GM06990 (cell line): ENCODE results near the gene DISC1.

Experiments
- DNase-seq: peaks from one replicate; pipeline ENCODE4 v3.0.0-alpha.2; 2011; ENCODE audit not compliant: insufficient read length; ENCODE audit errors: extremely low read depth
- H3K27me3 ChIP-seq: replicated peaks from 2 replicates; pipeline ENCODE4 v1.6.0; 2011; ENCODE audit warnings: low read length; ENCODE audit not compliant: control insufficient read depth, insufficient read depth
- H3K36me3 ChIP-seq: 2 replicates; pipeline ENCODE4 v1.5.1; 2011; ENCODE audit warnings: low read length; ENCODE audit not compliant: control insufficient read depth, insufficient read depth
- H3K4me3 ChIP-seq: replicated peaks from 2 replicates; pipeline ENCODE4 v1.5.1; 2011; ENCODE audit warnings: low read depth, mild to moderate bottlenecking, control low read depth, low read length
- CTCF ChIP-seq: IDR thresholded peaks from 2 replicates; pipeline ENCODE4 v1.5.1; 2011; ENCODE audit warnings: low read length, control low read depth, mild to moderate bottlenecking, inconsistent platforms; ENCODE audit not compliant: insufficient read depth, poor library complexity, severe bottlenecking

The DISC1 gene

GRCh38 chr1:231774719-231775335 lies 148.2 kb downstream of the DISC1 start:
- TF ChIP-seq CTCF: no peak
- H3K36me3 ChIP-seq: no peaks in the 10 kb centered on the region
- no peak for DNase-seq
- no peak overlapping the region for H3K4me3 ChIP-seq
- H3K27me3 ChIP-seq: no peaks in the 10 kb centered on the region; the same call in 1 of the 2 replicates

GRCh38 chr1:231776010-231776756 lies 149.6 kb downstream of the DISC1 start:
- H3K4me3 ChIP-seq: no peak overlapping the region
- TF ChIP-seq CTCF: no peak
- no peaks in the 10 kb centered on the region for H3K36me3 ChIP-seq
- no peaks in the 10 kb centered on the region; the same call in 1 of the 2 replicates for H3K27me3 ChIP-seq
- DNase-seq: no peak

- Histone ChIP-seq H3K27me3 (no peaks in the 10 kb centered on the region; the same call in 1 of the 2 replicates), H3K4me3 (no peak overlapping the region), H3K36me3 (no peaks in the 10 kb centered on the region)
- no peak for DNase-seq
- TF ChIP-seq CTCF: no peak
Observed at GRCh38 chr1:231776757-231777062, 150.1 kb downstream of the DISC1 start.

GRCh38 chr1:231778009-231778719 lies 151.6 kb downstream of the DISC1 start:
- no peaks in the 10 kb centered on the region; the same call in 1 of the 2 replicates for H3K27me3 ChIP-seq
- H3K4me3 ChIP-seq: no peak overlapping the region
- no peak for DNase-seq
- H3K36me3 ChIP-seq: no peaks in the 10 kb centered on the region
- TF ChIP-seq CTCF: no peak

GRCh38 chr1:231779081-231779480 lies 152.5 kb downstream of the DISC1 start:
- no peak for TF ChIP-seq CTCF
- DNase-seq: no peak
- H3K4me3 ChIP-seq: no peak overlapping the region
- no peaks in the 10 kb centered on the region; the same call in 1 of the 2 replicates for H3K27me3 ChIP-seq
- no peaks in the 10 kb centered on the region for H3K36me3 ChIP-seq
